Measurements from ENCODE around the gene CARD10. TPM values are rescaled to one million over a fixed set of nuclear protein-coding genes. Genes with fewer than 3 reads are reported as not detected.

The CARD10 gene
- total and polyA plus RNA-seq, 2 of the 8 experiments (the other 6 are each of a cell fraction or from before 2014, with no cell fraction given) = 13.5 to 14.4 TPM

GRCh38 chr22:37442537-37442936 is 76.7 kb downstream of the CARD10 start (continued):
- TF ChIP-seq CTCF (IDR thresholded peaks at IDR 0.05; ENCODE audit: control extremely low read depth in 1 of 3, insufficient read depth in 1 of 3, low read depth in 1 of 3, low read length in 3 of 3) (no peak), GTF2F1 (IDR thresholded peaks at IDR 0.05; ENCODE audit: borderline replicate concordance, low read depth, low read length) (no peak), CHD1 (IDR thresholded peaks at IDR 0.05; ENCODE audit: low read depth, low read length) (no peak), ASH2L (IDR thresholded peaks at IDR 0.05; ENCODE audit: low read length) (no peak), CBX5 (IDR thresholded peaks at IDR 0.05; ENCODE audit: low read depth, low read length) (no peak), TBP (IDR thresholded peaks at IDR 0.05; ENCODE audit: low read depth, low read length) (no peak)
